Esophagus muscularis mucosa (tissue), 4 donors: Measurements from ENCODE around the gene SCAMP2. TPM values are rescaled to one million over a fixed set of nuclear protein-coding genes. Genes with fewer than 3 reads are reported as not detected.
"Not testable (repeated sequence)": the region's sequence is repeated elsewhere in the genome, so short reads cannot be mapped to it uniquely, and the experiment has no call there.

Source experiments
- DNase-seq: peaks from one replicate; pipeline ENCODE4 v3.0.0-alpha.2; 2017; ENCODE audit errors: extremely low spot score
- H3K27ac ChIP-seq, 4 donors: fragments of 200-600 bp; sonication (generic); replicated peaks in 1 of 4; 1 replicate in 3 of 4; 2 replicates in 1 of 4; pipeline ENCODE4 v1.5.1; 2016 to 2019; ENCODE audit warnings: mild to moderate bottlenecking in 1 of 4
- H3K27me3 ChIP-seq, 4 donors: fragments of 200-600 bp; sonication (generic); one replicate each; pipeline versions ENCODE4 v1.5.1 to v1.6.0; 2016 to 2019
- H3K36me3 ChIP-seq, 4 donors: fragments of 200-600 bp; sonication (generic); one replicate each; pipeline ENCODE4 v1.5.1; 2016 to 2019
- H3K4me1 ChIP-seq, 4 donors: fragments of 200-600 bp; sonication (generic); one replicate each; pipeline ENCODE4 v1.5.1; 2016 to 2019
- H3K4me3 ChIP-seq, 4 donors: fragments of 200-600 bp; sonication (generic); 1 replicate in 2 of 4; 2 replicates in 2 of 4; pipeline ENCODE4 v1.5.1; 2016 to 2019; ENCODE audit warnings: mild to moderate bottlenecking in 4 of 4, moderate library complexity in 1 of 4
- H3K9me3 ChIP-seq, 4 donors: fragments of 200-600 bp; sonication (generic); 1 replicate in 3 of 4; 2 replicates in 1 of 4; pipeline ENCODE4 v1.5.1; 2016 to 2019
- EP300 ChIP-seq: sonication (generic); formaldehyde crosslinking; IDR thresholded peaks from one replicate; pipeline ENCODE4 v1.6.1; 2017; ENCODE audit warnings: antibody characterized with exemption
- POLR2A ChIP-seq: fragments of 450-650 bp; IDR thresholded peaks from one replicate; pipeline ENCODE4 v1.6.1; 2017; ENCODE audit warnings: antibody characterized with exemption, moderate library complexity, mild to moderate bottlenecking, low read depth
- POLR2AphosphoS5 ChIP-seq, 2 donors: sonication (generic); formaldehyde crosslinking; IDR thresholded peaks; one replicate each; pipeline ENCODE4 v1.6.1; 2017; ENCODE audit warnings: antibody characterized with exemption in 2 of 2
- whole genome bisulfite sequencing: methylation state at CpG from one replicate; pipeline ENCODE4 v1.1.5; 2018; 5-methylcytosine and 5-hydroxymethylcytosine counted together
- intact Hi-C: fragments of 100-400 bp; cut with DNase I; formaldehyde crosslinking; loops from one replicate; pipeline ENCODE4 v1.15.1; 2023
- total RNA-seq, 4 donors: library from RNA; depleted of rRNA; stranded (reverse); fragments of >200 nt; gene quantifications; one replicate each; pipeline versions ENCODE4 v1.1.0 to v1.2.1, GENCODE V29; 2016
- TF ChIP-seq, protein P1 (sequence below), 3 experiments: fragments of 200-600 bp in 2 of 3; fragments of 450-650 bp in 1 of 3; sonication (generic) in 2 of 3; IDR thresholded peaks; one replicate each; pipeline ENCODE4 v1.5.1; 2017 to 2019; ENCODE audit warnings: antibody characterized with exemption in 3 of 3, mild to moderate bottlenecking in 2 of 3, moderate library complexity in 1 of 3

SCAMP2 gene, protein sequence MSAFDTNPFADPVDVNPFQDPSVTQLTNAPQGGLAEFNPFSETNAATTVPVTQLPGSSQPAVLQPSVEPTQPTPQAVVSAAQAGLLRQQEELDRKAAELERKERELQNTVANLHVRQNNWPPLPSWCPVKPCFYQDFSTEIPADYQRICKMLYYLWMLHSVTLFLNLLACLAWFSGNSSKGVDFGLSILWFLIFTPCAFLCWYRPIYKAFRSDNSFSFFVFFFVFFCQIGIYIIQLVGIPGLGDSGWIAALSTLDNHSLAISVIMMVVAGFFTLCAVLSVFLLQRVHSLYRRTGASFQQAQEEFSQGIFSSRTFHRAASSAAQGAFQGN
- total RNA-seq = 100 to 1,000 TPM in 2 of 4 donors, 10 to 100 TPM in 2; 57.3 to 125 (median 94.9) TPM

DNA sequence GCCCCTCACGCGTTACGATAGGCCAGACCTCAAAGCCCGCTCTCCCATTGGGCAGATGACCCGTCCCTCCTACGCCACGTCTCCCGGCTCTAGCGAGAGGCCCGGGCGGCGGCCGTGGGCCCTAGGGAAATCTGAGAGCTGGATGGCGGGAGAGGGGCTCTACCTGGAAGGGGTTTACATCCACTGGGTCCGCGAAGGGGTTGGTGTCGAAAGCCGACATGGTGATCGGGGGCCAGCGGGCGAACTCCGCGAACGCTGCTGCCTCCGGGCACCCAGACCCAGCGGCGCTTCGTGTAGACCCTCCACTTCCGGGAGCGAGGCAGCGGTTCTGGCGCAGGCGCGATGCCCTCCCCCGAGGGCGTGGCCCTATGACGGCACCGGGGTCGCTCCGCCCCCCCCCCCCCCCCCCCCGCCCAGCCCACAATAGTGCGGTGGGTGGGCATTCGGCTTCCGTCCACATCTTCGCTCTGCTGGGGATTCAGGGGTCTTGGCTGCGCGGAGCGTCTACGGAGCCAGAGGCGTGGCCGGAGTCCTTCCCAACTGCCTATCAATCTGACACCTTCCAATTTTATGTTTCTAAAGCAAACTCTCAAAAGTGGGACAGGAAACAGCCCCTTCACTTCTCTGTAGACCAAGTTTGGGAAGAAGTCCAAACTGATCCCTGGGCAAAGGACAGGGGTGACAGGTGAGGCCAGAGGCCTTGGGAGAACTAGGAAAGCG is at the start of gene SCAMP2:
Gene SCAMP2, minus strand, starts transcription at position 330 of the 720 bp plus-strand sequence. Its CDS starts 110 bp downstream, at position 220.
- Histone ChIP-seq H3K36me3 (peaks cover 0 to 4% (median 0%) of the 10 kb centered on the region in 4 donors), H3K4me3 (peak within 1 kb of the TSS; percentile 67 to 86 (median 76)), H3K9me3 (no peaks in the 10 kb centered on the region), H3K27me3 (no peaks in the 10 kb centered on the region), H3K27ac (peak within 1 kb of the TSS; percentile 90 to 93 (median 92)), H3K4me1 (peaks cover 44 to 54% (median 51%) of the 10 kb centered on the region in 4 donors)
- WGBS = 1% methylated on average over 15 of the region's 52 CpGs
- peak; percentile 98 for DNase-seq
- intact Hi-C loops = no loop called here
- TF ChIP-seq POLR2AphosphoS5 (IDR thresholded peaks at IDR 0.05) = peak; percentile 83 to 97
- TF ChIP-seq, protein P1, sequence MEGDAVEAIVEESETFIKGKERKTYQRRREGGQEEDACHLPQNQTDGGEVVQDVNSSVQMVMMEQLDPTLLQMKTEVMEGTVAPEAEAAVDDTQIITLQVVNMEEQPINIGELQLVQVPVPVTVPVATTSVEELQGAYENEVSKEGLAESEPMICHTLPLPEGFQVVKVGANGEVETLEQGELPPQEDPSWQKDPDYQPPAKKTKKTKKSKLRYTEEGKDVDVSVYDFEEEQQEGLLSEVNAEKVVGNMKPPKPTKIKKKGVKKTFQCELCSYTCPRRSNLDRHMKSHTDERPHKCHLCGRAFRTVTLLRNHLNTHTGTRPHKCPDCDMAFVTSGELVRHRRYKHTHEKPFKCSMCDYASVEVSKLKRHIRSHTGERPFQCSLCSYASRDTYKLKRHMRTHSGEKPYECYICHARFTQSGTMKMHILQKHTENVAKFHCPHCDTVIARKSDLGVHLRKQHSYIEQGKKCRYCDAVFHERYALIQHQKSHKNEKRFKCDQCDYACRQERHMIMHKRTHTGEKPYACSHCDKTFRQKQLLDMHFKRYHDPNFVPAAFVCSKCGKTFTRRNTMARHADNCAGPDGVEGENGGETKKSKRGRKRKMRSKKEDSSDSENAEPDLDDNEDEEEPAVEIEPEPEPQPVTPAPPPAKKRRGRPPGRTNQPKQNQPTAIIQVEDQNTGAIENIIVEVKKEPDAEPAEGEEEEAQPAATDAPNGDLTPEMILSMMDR (IDR thresholded peaks at IDR 0.05) = no peak
- TF ChIP-seq POLR2A = peak; percentile 65
- TF ChIP-seq EP300 = no peak

DNA sequence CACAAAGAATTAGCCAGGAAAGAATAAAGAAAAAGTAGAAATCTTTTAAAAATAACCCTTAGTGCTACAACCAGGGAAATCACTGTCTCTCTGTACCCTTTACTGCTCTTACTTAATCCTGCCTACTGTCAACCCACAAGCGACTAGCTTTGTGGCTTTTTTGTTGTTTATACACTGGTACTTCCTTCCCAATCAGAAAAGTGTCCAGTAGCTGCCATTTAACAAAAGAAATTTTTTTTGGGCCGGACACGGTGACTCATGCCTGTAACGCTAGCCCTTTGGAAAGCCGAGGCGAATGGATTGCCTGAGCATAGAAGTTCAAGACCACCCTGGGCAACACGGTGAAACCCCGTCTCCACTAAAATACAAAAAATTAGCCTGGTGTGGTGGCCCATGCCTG is 47.3 kb upstream of the SCAMP2 start:
- no peak for DNase-seq
- H3K4me1 ChIP-seq = no peaks in the 10 kb centered on the region
- no peak overlapping the region for H3K27ac ChIP-seq
- TF ChIP-seq EP300 (no peak), POLR2A (no peak)
- 79% methylated on average over 8 of the region's 8 CpGs for WGBS
- H3K9me3 ChIP-seq = no peaks in the 10 kb centered on the region
- peaks cover 63 to 100% (median 99%) of the 10 kb centered on the region in 4 donors for H3K36me3 ChIP-seq
- intact Hi-C loops = no loop called here
- H3K4me3 ChIP-seq = no peak overlapping the region
- H3K27me3 ChIP-seq = no peaks in the 10 kb centered on the region

DNA sequence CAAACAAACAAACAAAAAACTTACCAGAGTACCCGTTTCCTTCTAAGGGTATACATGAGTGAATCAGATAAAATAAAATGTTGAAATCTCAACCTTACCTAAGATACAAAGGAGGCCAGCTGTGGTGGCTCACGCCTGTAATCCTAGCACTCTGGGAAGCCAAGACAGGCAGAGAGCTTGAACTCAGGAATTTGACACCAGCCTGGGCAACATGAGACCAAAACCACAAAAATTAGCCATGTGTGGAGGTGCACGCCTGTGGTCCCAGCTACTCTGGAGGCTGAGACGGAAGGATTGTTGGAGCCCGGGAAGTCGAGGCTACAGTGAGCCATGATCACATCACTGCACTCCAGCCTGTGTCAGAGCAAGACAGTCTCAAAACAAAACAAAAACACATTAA is 44.5 kb upstream of the SCAMP2 start:
- H3K4me3 ChIP-seq = no peak overlapping the region
- no peak for DNase-seq
- no peak overlapping the region for H3K27ac ChIP-seq
- peaks cover 61 to 97% (median 93%) of the 10 kb centered on the region in 4 donors for H3K36me3 ChIP-seq
- H3K9me3 ChIP-seq = no peaks in the 10 kb centered on the region
- no peak for TF ChIP-seq POLR2A
- TF ChIP-seq, protein P1 (IDR thresholded peaks at IDR 0.05) = no peak
- TF ChIP-seq POLR2AphosphoS5 (IDR thresholded peaks at IDR 0.05) = no peak
- TF ChIP-seq EP300 = no peak
- intact Hi-C loops = no loop called here
- 87% methylated on average over 6 of the region's 6 CpGs for WGBS
- no peaks in the 10 kb centered on the region for H3K27me3 ChIP-seq
- no peaks in the 10 kb centered on the region for H3K4me1 ChIP-seq

DNA sequence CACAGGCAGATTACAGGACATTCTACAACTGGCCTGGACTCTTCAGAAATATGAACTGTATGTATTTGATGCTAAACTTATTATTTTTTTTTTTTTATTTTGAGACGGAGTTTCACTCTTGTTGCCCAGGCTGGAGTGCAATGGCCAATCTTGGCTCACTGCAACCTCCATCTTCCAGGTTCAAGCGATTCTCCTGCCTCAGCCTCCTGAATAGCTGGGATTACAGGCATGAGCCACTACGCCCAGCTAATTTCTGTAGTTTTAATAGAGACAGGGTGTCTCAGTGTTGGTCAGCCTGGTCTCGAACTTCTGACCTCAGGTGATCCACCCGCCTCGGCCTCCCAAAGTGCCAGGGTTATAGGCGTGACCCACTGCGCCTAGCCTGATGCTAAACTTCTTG is 40.6 kb upstream of the SCAMP2 start:
- H3K9me3 ChIP-seq, DNase-seq, H3K4me3 ChIP-seq, intact Hi-C loops, H3K27ac ChIP-seq, H3K4me1 ChIP-seq, H3K27me3 ChIP-seq: not testable (repeated sequence)
- H3K36me3 ChIP-seq = peaks cover 44 to 76% (median 72%) of the 10 kb centered on the region in 4 donors
- 96% methylated on average over 8 of the region's 8 CpGs for WGBS

DNA sequence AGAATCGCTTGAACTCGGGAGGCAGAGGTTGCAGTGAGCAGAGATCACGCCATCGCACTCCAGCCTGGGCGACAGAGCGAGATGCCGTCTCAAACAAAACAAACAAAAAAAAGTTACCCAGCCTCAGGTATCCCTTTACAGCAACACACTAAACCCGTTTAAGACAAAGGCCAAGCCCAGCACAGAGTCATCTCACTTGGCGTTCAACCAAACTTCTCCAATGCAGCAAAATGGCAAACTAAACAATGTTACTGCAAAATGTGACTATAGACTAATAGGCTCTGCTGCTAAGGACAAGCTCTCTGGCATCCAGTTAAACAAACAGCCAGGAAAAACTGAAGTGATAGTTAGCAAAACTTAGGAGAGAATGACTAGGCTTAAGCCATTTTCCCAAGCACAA is 39.9 kb upstream of the SCAMP2 start:
- Histone ChIP-seq H3K9me3 (no peaks in the 10 kb centered on the region), H3K27me3 (no peaks in the 10 kb centered on the region), H3K4me3 (no peak overlapping the region), H3K4me1 (no peaks in the 10 kb centered on the region), H3K27ac (no peak overlapping the region), H3K36me3 (peaks cover 36 to 68% (median 64%) of the 10 kb centered on the region in 4 donors)
- intact Hi-C loops = no loop called here
- TF ChIP-seq POLR2AphosphoS5 (IDR thresholded peaks at IDR 0.05) (no peak), EP300 (no peak), POLR2A (no peak)
- TF ChIP-seq, protein P1 (IDR thresholded peaks at IDR 0.05) = no peak
- 94% methylated on average over 9 of the region's 9 CpGs for WGBS
- DNase-seq = no peak
